HCT116 (cell line): ENCODE results near the gene COBL. TPM values are rescaled to one million over a fixed set of nuclear protein-coding genes. Genes with fewer than 3 reads are reported as not detected.

Experiments
- ATAC-seq: fragments of 200-7000 bp; cut with Tn5 transposase; 2 replicates; pipeline ENCODE4 v1.9.1; 2020; ENCODE audit warnings: mild to moderate bottlenecking, moderate library complexity
- BruUV-seq: library from RNA; stranded (reverse); fragments of 400-500 nt; replicated peaks from 2 replicates; lab custom pipeline; 2021; lab: Mats Ljungman, UMichigan
- CTCF ChIA-PET: fragments of 300-600 bp; sonication (Branson Sonifier 250); formaldehyde crosslinking; loops from one replicate; lab custom pipeline; 2021; ENCODE audit warnings: antibody characterized with exemption; lab: Charles Lee
- POLR2A ChIA-PET: fragments of 300-600, 350-600 bp; sonication (Branson Sonifier 250); formaldehyde crosslinking; loops from one replicate; lab custom pipeline; 2021; ENCODE audit warnings: antibody characterized with exemption; lab: Charles Lee
- RAD21 ChIA-PET, 2 experiments: fragments of 300-600 bp; sonication (Branson Sonifier 250); formaldehyde crosslinking; loops; one replicate each; lab custom pipeline; 2023; ENCODE audit warnings: low total read pairs in 2 of 2; ENCODE audit not compliant: uncharacterized antibody in 2 of 2, unreplicated experiment in 2 of 2, low non-redundant PET in 1 of 2; lab: Charles Lee
- DNase-seq: peaks from one replicate; pipeline ENCODE4 v3.0.0-alpha.2; 2010; ENCODE audit warnings: low read depth, low spot score
- H2AFZ ChIP-seq: fragments of 200-600 bp; shearing (Covaris generic), sonication (generic); 2 replicates; pipeline ENCODE4 v1.6.1; 2017; ENCODE audit warnings: low read depth, mixed run types, mixed read lengths, antibody characterized with exemption, low read length; ENCODE audit not compliant: poor library complexity, severe bottlenecking
- H3K27ac ChIP-seq: 2 replicates; pipeline ENCODE4 v1.5.1; 2012; ENCODE audit warnings: low read depth, low read length
- H3K27me3 ChIP-seq: fragments of 200-600 bp; sonication (generic); 2 replicates; pipeline ENCODE4 v1.6.1; 2016; ENCODE audit warnings: mixed run types, low read length, mixed read lengths; ENCODE audit not compliant: insufficient read depth
- H3K36me3 ChIP-seq, 2 experiments: fragments of 200-500 bp in 1 of 2; fragments of 200-600 bp in 1 of 2; sonication (Bioruptor generic) in 1 of 2; sonication (generic) in 1 of 2; 2 replicates each; pipeline versions ENCODE4 v1.5.1 to v1.6.1; 2014 to 2016; ENCODE audit warnings: low read length in 2 of 2, inconsistent platforms in 1 of 2, mixed read lengths in 1 of 2, mixed run types in 1 of 2; ENCODE audit not compliant: insufficient read depth in 2 of 2, control insufficient read depth in 1 of 2
- H3K4me1 ChIP-seq, 2 experiments: fragments of 200-600 bp in 1 of 2; sonication (generic) in 1 of 2; 2 replicates each; pipeline versions ENCODE4 v1.5.1 to v1.6.1; 2012 to 2017; ENCODE audit warnings: low read length in 2 of 2, inconsistent platforms in 1 of 2, mild to moderate bottlenecking in 1 of 2, mixed read lengths in 1 of 2, mixed run types in 1 of 2, moderate library complexity in 1 of 2; ENCODE audit not compliant: insufficient read depth in 2 of 2, control insufficient read depth in 1 of 2
- H3K4me2 ChIP-seq: fragments of 200-600 bp; sonication (generic); 2 replicates; pipeline ENCODE4 v1.6.1; 2017; ENCODE audit warnings: mixed run types, low read length, mixed read lengths
- H3K4me3 ChIP-seq, 2 experiments: fragments of 200-600 bp in 1 of 2; sonication (generic) in 1 of 2; replicated peaks in 1 of 2; 2 replicates each; pipeline ENCODE4 v1.5.1; 2011 to 2016; ENCODE audit warnings: low read length in 2 of 2, control low read depth in 1 of 2, low read depth in 1 of 2, mild to moderate bottlenecking in 1 of 2, mixed read lengths in 1 of 2, mixed run types in 1 of 2
- H3K79me2 ChIP-seq: fragments of 200-600 bp; sonication (generic); 2 replicates; pipeline ENCODE4 v1.6.1; 2017; ENCODE audit warnings: mild to moderate bottlenecking, mixed run types, low read length, moderate library complexity, mixed read lengths; ENCODE audit not compliant: insufficient read depth
- H3K9ac ChIP-seq: fragments of 200-600 bp; sonication (generic); 2 replicates; pipeline ENCODE4 v1.6.1; 2016; ENCODE audit warnings: low read length, mixed read lengths
- H3K9me2 ChIP-seq: fragments of 200-600 bp; sonication (generic), shearing (Covaris generic); 2 replicates; pipeline ENCODE4 v1.6.1; 2017; ENCODE audit warnings: mixed run types, mild to moderate bottlenecking, moderate library complexity; ENCODE audit not compliant: insufficient read depth
- H3K9me3 ChIP-seq, 2 experiments: fragments of 200-500 bp in 1 of 2; fragments of 200-600 bp in 1 of 2; sonication (Bioruptor generic) in 1 of 2; sonication (generic) in 1 of 2; 2 replicates each; pipeline ENCODE4 v1.6.1; 2014 to 2017; ENCODE audit warnings: low read length in 2 of 2, mixed read lengths in 2 of 2, inconsistent platforms in 1 of 2, low read depth in 1 of 2, mild to moderate bottlenecking in 1 of 2, mixed run types in 1 of 2, moderate library complexity in 1 of 2; ENCODE audit not compliant: control insufficient read depth in 1 of 2, insufficient read depth in 1 of 2
- H4K20me1 ChIP-seq: fragments of 200-600 bp; sonication (generic), shearing (Covaris generic); 2 replicates; pipeline ENCODE4 v1.6.1; 2017; ENCODE audit warnings: mixed run types, mild to moderate bottlenecking, moderate library complexity; ENCODE audit not compliant: insufficient read depth
- CBX3 ChIP-seq: IDR thresholded peaks from 2 replicates; pipeline ENCODE4 v1.6.1; 2012; ENCODE audit warnings: low read depth
- CTCF ChIP-seq, 3 experiments: fragments of 200-600 bp in 1 of 3; sonication (generic) in 1 of 3; IDR thresholded peaks in 2 of 3; conservative IDR thresholded peaks in 1 of 3; 2 replicates each; pipeline ENCODE4 v1.5.1; 2012 to 2017; ENCODE audit warnings: low read depth in 2 of 3, low read length in 2 of 3, antibody characterized with exemption in 1 of 3, borderline replicate concordance in 1 of 3, control low read depth in 1 of 3, mild to moderate bottlenecking in 1 of 3, mixed read lengths in 1 of 3, mixed run types in 1 of 3, moderate library complexity in 1 of 3; ENCODE audit not compliant: insufficient read depth in 1 of 3
- ELF1 ChIP-seq: IDR thresholded peaks from 2 replicates; pipeline ENCODE4 v1.6.1; 2012; ENCODE audit warnings: low read depth, borderline replicate concordance
- EZH2 ChIP-seq: fragments of 200-600 bp; sonication (generic); IDR thresholded peaks from 2 replicates; pipeline ENCODE4 v1.6.1; 2017; ENCODE audit warnings: antibody characterized with exemption, mixed run types
- FOSL1 ChIP-seq: IDR thresholded peaks from 2 replicates; pipeline ENCODE4 v1.6.1; 2012; ENCODE audit warnings: low read depth
- JUND ChIP-seq: IDR thresholded peaks from 2 replicates; pipeline ENCODE4 v1.6.1; 2012
- POLR2A ChIP-seq: IDR thresholded peaks from 2 replicates; pipeline ENCODE4 v1.7.0; 2011; ENCODE audit warnings: borderline replicate concordance; ENCODE audit not compliant: insufficient read depth, insufficient read length; ENCODE audit errors: extremely low read depth
- POLR2AphosphoS5 ChIP-seq: IDR thresholded peaks from 2 replicates; pipeline ENCODE4 v1.6.1; 2011; ENCODE audit warnings: mild to moderate bottlenecking, low read depth, low read length, moderate library complexity
- RAD21 ChIP-seq: IDR thresholded peaks from 2 replicates; pipeline ENCODE4 v1.6.1; 2012; ENCODE audit warnings: low read depth, mild to moderate bottlenecking
- SIN3A ChIP-seq: IDR thresholded peaks from 2 replicates; pipeline ENCODE4 v1.6.1; 2012; ENCODE audit warnings: low read depth
- SP1 ChIP-seq: IDR thresholded peaks from 2 replicates; pipeline ENCODE4 v1.6.1; 2012; ENCODE audit warnings: low read depth
- SRF ChIP-seq: IDR thresholded peaks from 2 replicates; pipeline ENCODE4 v1.6.1; 2012; ENCODE audit warnings: low read depth
- ZFX ChIP-seq: fragments of 450-650 bp; IDR thresholded peaks from 2 replicates; pipeline ENCODE4 v1.6.1; 2017
- ZNF274 ChIP-seq: fragments of 200-500 bp; sonication (Bioruptor generic); IDR thresholded peaks from 2 replicates; pipeline ENCODE4 v1.6.1; 2014; ENCODE audit warnings: mild to moderate bottlenecking, low read depth, low read length, inconsistent platforms
- intact Hi-C: fragments of 100-400 bp; cut with micrococcal nuclease; formaldehyde crosslinking; loops from 2 replicates; pipeline ENCODE4 v1.10.0; 2022
- total RNA-seq: library from RNA; stranded (reverse); gene quantifications from one replicate; pipeline ENCODE4 v1.2.1, GENCODE V29; 2021; ENCODE audit not compliant: unreplicated experiment
- TF ChIP-seq, protein P1 (sequence below): IDR thresholded peaks from 2 replicates; pipeline ENCODE4 v1.6.1; 2012; ENCODE audit warnings: low read depth
- TF ChIP-seq, protein P2 (sequence below): IDR thresholded peaks from 2 replicates; pipeline ENCODE4 v1.6.1; 2012

The COBL gene
- total RNA-seq, 1 experiment from 2014 or later: 19.3 TPM

DNA sequence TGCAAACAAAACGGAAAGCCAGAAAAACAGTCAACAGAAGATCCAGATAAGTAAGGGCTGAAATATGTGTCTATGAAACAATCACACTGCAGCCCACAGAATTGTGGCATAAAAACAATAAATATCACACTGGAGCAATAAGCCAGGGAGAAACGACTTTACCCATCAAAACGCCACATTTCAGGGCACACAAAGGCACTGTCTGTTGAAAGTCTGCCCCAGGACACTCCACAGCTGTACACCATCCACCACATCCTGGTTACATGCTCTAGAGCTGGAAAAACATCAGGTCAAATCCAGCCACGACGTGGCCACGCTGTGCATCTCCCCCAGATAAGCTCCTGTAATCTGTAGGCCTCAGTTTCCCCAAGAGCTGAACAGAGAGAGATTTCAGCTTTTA lies 88.7 kb downstream of the COBL start:
- no TSS peak for BruUV-seq
- Histone ChIP-seq H3K4me2 (no peak overlapping the region), H3K4me1 (peaks cover 7 to 25% of the 10 kb centered on the region in 2 experiments; a peak in 3 of 4 replicates), H3K9me2 (no peaks in the 10 kb centered on the region), H3K27me3 (no peaks in the 10 kb centered on the region), H3K79me2 (no peaks in the 10 kb centered on the region), H3K36me3 (no peaks in the 10 kb centered on the region), H4K20me1 (no peaks in the 10 kb centered on the region), H2AFZ (no peak overlapping the region), H3K9ac (no peak overlapping the region), H3K27ac (no peak overlapping the region), H3K9me3 (no peaks in the 10 kb centered on the region), H3K4me3 (no peak overlapping the region)
- POLR2A ChIA-PET: no interaction called here
- RAD21 ChIA-PET: no interaction called here
- intact Hi-C loops: loop anchor here (5.0 kb wide), 1 partner anchor 139 kb away; no protein-coding TSS in a partner anchor
- CTCF ChIA-PET: interaction anchor here (1.3 to 4.9 kb wide), 2 partner anchors 65 to 139 kb away, joined by 3 to 29 read pairs; no protein-coding TSS in a partner anchor
- no peak for TF ChIP-seq POLR2A
- TF ChIP-seq SP1: no peak
- TF ChIP-seq RAD21: no peak
- no peak for TF ChIP-seq FOSL1
- no peak for TF ChIP-seq ELF1
- no peak for TF ChIP-seq EZH2
- no peak for TF ChIP-seq POLR2AphosphoS5
- TF ChIP-seq, protein P1, sequence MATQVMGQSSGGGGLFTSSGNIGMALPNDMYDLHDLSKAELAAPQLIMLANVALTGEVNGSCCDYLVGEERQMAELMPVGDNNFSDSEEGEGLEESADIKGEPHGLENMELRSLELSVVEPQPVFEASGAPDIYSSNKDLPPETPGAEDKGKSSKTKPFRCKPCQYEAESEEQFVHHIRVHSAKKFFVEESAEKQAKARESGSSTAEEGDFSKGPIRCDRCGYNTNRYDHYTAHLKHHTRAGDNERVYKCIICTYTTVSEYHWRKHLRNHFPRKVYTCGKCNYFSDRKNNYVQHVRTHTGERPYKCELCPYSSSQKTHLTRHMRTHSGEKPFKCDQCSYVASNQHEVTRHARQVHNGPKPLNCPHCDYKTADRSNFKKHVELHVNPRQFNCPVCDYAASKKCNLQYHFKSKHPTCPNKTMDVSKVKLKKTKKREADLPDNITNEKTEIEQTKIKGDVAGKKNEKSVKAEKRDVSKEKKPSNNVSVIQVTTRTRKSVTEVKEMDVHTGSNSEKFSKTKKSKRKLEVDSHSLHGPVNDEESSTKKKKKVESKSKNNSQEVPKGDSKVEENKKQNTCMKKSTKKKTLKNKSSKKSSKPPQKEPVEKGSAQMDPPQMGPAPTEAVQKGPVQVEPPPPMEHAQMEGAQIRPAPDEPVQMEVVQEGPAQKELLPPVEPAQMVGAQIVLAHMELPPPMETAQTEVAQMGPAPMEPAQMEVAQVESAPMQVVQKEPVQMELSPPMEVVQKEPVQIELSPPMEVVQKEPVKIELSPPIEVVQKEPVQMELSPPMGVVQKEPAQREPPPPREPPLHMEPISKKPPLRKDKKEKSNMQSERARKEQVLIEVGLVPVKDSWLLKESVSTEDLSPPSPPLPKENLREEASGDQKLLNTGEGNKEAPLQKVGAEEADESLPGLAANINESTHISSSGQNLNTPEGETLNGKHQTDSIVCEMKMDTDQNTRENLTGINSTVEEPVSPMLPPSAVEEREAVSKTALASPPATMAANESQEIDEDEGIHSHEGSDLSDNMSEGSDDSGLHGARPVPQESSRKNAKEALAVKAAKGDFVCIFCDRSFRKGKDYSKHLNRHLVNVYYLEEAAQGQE: no peak
- TF ChIP-seq SRF: no peak
- TF ChIP-seq, protein P2, sequence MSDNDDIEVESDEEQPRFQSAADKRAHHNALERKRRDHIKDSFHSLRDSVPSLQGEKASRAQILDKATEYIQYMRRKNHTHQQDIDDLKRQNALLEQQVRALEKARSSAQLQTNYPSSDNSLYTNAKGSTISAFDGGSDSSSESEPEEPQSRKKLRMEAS: no peak
- no peak for TF ChIP-seq CBX3
- no peak for TF ChIP-seq ZFX
- no peak for TF ChIP-seq CTCF (IDR thresholded peaks at IDR 0.05 in 2 of 3, conservative IDR thresholded peaks at IDR 0.05 in 1 of 3; ENCODE audit: borderline replicate concordance in 1 of 3, insufficient read depth in 1 of 3, low read depth in 2 of 3, low read length in 2 of 3)
- no peak for TF ChIP-seq ZNF274
- no peak for TF ChIP-seq JUND
- no peak for TF ChIP-seq SIN3A
- ATAC-seq: no peak
- DNase-seq: no peak
